ENCODE measurements around the gene MCF2L. TPM values are rescaled to one million over a fixed set of nuclear protein-coding genes. Genes with fewer than 3 reads are reported as not detected.

Gene MCF2L
- total RNA-seq, 4 donors from 2014 or later: 62.1 to 186 (median 91.3) TPM

- Histone ChIP-seq H3K36me3 (no peaks in the 10 kb centered on the region), H3K9me3 (no peaks in the 10 kb centered on the region), H3K4me3 (peak overlapping the region in 3 of 4 donors; percentile 20 to 29 (median 29)), H3K27me3 (no peaks in the 10 kb centered on the region), H3K4me1 (peaks cover 0 to 16% (median 13%) of the 10 kb centered on the region in 4 donors), H3K27ac (peak overlapping the region; percentile 62 to 80 (median 66))
- intact Hi-C loops (cut with DNase I; ENCODE audit: low total_unique reads) (no loop called here), in situ Hi-C loops (cut with MboI; ENCODE audit: low pct_ligation_motif_present in 1 of 4, low pct_unique_long_range_greater_than_20kb in 1 of 4, low sequenced_read_pairs in 3 of 4) (no loop called here)
- WGBS, 2 donors (ENCODE audit: low coverage in 1 of 2): 47% methylated on average over 26 of the region's 30 CpGs; no CpG with 5 or more reads in 1 of the 2 donors
- TF ChIP-seq POLR2A (IDR thresholded peaks at IDR 0.05) (peak; percentile 64), CTCF (IDR thresholded peaks at IDR 0.05) (no peak), EP300 (IDR thresholded peaks at IDR 0.05; ENCODE audit: low read depth) (no peak), POLR2AphosphoS5 (IDR thresholded peaks at IDR 0.05) (peak; percentile 43 to 75 (median 73))
- peak; percentile 62 for DNase-seq
Measured at GRCh38 chr13:112984954-112985802, 16.2 kb downstream of the MCF2L start.

- no peaks in the 10 kb centered on the region for H3K9me3 ChIP-seq
- intact Hi-C loops (cut with DNase I; ENCODE audit: low total_unique reads) (no loop called here), in situ Hi-C loops (cut with MboI; ENCODE audit: low pct_ligation_motif_present in 1 of 4, low pct_unique_long_range_greater_than_20kb in 1 of 4, low sequenced_read_pairs in 3 of 4) (no loop called here)
- H3K27ac ChIP-seq: peak overlapping the region; percentile 62 to 80 (median 66)
- no peaks in the 10 kb centered on the region for H3K36me3 ChIP-seq
- DNase-seq: no peak
- no peak for TF ChIP-seq CTCF (IDR thresholded peaks at IDR 0.05)
- TF ChIP-seq EP300 (IDR thresholded peaks at IDR 0.05; ENCODE audit: low read depth): no peak
- no peak for TF ChIP-seq POLR2A (IDR thresholded peaks at IDR 0.05)
- no peak for TF ChIP-seq POLR2AphosphoS5 (IDR thresholded peaks at IDR 0.05)
- peaks cover 0 to 19% (median 14%) of the 10 kb centered on the region in 4 donors for H3K4me1 ChIP-seq
- H3K4me3 ChIP-seq: peak overlapping the region in 3 of 4 donors; percentile 20 to 29 (median 29)
- WGBS, 2 donors (ENCODE audit: low coverage in 1 of 2): 62% methylated on average over 30 of the region's 30 CpGs; no CpG with 5 or more reads in 1 of the 2 donors
- H3K27me3 ChIP-seq: no peaks in the 10 kb centered on the region
Measured at GRCh38 chr13:112985803-112986408, 16.9 kb downstream of the MCF2L start.

GRCh38 chr13:112986470-112986869, 17.5 kb downstream of the MCF2L start:
- no peaks in the 10 kb centered on the region for H3K27me3 ChIP-seq
- intact Hi-C loops (cut with DNase I; ENCODE audit: low total_unique reads) (no loop called here), in situ Hi-C loops (cut with MboI; ENCODE audit: low pct_ligation_motif_present in 1 of 4, low pct_unique_long_range_greater_than_20kb in 1 of 4, low sequenced_read_pairs in 3 of 4) (no loop called here)

More at GRCh38 chr13:112986470-112986869, 17.5 kb downstream of the MCF2L start:
- no peaks in the 10 kb centered on the region for H3K9me3 ChIP-seq
- no peak for TF ChIP-seq CTCF (IDR thresholded peaks at IDR 0.05)
- TF ChIP-seq EP300 (IDR thresholded peaks at IDR 0.05; ENCODE audit: low read depth): no peak
- no peak for TF ChIP-seq POLR2A (IDR thresholded peaks at IDR 0.05)
- no peak for TF ChIP-seq POLR2AphosphoS5 (IDR thresholded peaks at IDR 0.05)
- H3K27ac ChIP-seq: peak overlapping the region in 1 of 4 donors; percentile 70
- no peak for DNase-seq
- H3K4me1 ChIP-seq: peaks cover 0 to 24% (median 16%) of the 10 kb centered on the region in 4 donors
- peak overlapping the region in 1 of 4 donors; percentile 29 for H3K4me3 ChIP-seq
- no peaks in the 10 kb centered on the region for H3K36me3 ChIP-seq
- WGBS, 2 donors (ENCODE audit: low coverage in 1 of 2): 85% methylated on average over 13 of the region's 20 CpGs; no CpG with 5 or more reads in 1 of the 2 donors

Data from transverse colon (tissue), 4 donors.